Fibroblast of the aortic adventitia (primary cell): Measurements from ENCODE around the gene RILPL2. TPM values are rescaled to one million over a fixed set of nuclear protein-coding genes. Genes with fewer than 3 reads are reported as not detected.
"Not testable (repeated sequence)": the region's sequence is repeated elsewhere in the genome, so short reads cannot be mapped to it uniquely, and the experiment has no call there.

ENCODE experiments used
- DNase-seq: peaks from one replicate; pipeline ENCODE4 v3.0.0-alpha.2; 2010; ENCODE audit warnings: low read depth
- H3K4me3 ChIP-seq: 2 replicates; pipeline ENCODE4 v1.5.1; 2011; ENCODE audit warnings: low read depth, mild to moderate bottlenecking, control low read depth, low read length, moderate library complexity
- CTCF ChIP-seq: IDR thresholded peaks from 2 replicates; pipeline ENCODE4 v1.5.1; 2011; ENCODE audit warnings: mild to moderate bottlenecking, low read length, control low read depth, inconsistent platforms; ENCODE audit not compliant: insufficient read depth
- total RNA-seq: library from RNA; depleted of rRNA; stranded (reverse); fragments of >200 nt; gene quantifications from 2 replicates; pipeline ENCODE4 v1.2.3, GENCODE V29; 2012; ENCODE audit warnings: low replicate concordance

The RILPL2 gene
- total RNA-seq, 1 donor: 3.6 TPM

DNA sequence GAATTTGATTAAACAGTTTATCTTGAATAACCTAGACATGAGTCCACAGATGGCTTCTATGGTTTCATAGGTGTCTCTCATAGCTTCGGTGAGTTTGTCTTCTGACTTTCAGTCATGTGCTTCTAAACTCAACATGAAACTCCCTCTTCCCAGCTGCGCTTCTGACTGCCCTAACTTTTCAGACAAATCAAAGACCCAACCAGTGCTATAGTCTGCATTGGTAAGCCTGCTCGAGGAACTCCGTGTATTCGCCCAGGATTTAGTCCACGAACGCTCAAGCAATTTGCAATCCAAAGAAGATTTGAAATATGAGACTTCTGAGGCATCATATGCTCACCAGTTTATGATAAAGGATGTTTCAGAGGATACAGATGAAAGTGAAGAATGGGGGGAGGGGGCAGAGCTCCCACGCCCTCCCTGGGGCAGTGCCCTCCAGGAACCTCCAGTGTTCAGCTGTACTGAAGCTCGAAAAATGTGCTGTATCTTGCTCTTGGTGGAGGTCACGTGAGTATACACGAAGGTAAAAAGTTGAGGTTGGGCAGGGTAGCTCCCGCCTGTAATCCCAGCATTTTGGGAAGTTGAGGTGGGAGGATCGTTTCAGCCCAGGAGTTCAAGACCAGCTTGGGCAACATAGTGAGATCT lies 5.2 kb upstream of the RILPL2 start:
- no peak overlapping the region for H3K4me3 ChIP-seq
- no peak for DNase-seq
- no peak for TF ChIP-seq CTCF

DNA sequence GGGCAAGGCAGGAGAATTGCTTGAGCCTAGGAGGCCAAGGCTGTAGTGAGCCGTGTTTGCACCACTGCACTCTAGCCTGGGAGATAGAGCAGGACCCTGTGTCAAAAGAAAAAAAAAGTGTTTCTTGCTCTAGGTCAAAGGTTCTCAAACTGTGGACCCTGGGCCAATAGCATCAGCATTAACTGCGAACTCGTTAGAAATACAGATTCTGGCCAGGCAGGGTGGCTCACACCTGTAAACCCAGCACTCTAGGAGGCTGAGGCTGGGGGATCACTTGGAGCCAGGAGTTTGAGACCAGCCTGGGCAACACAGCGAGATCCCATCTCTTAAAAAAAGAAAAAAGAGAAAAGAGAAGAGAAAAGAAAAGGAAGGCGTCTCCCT lies 858 bp downstream of the RILPL2 start:
- peak overlapping the region; percentile 91 for H3K4me3 ChIP-seq
- TF ChIP-seq CTCF: no peak
- DNase-seq: no peak

DNA sequence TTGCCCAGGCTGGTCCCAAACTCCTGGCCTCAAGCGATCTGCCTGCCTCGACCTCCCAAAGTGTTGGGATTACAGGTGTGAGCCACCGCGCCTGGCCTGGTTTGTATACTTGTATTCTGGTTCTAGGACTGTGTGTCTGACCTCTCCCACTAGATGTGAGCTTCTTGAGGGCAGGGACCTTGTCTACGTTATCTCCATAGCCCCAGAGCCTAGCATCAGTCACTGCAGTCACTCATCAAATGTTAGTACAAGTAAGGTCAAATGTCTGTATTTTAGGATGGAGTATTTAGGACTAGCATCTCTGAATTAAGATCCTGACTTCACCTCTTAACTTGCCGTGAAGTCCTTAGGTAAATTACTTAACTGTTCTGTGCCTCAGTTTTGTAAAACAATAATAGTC lies 2.9 kb downstream of the RILPL2 start:
- no peak for DNase-seq
- no peak overlapping the region for H3K4me3 ChIP-seq
- TF ChIP-seq CTCF: no peak

DNA sequence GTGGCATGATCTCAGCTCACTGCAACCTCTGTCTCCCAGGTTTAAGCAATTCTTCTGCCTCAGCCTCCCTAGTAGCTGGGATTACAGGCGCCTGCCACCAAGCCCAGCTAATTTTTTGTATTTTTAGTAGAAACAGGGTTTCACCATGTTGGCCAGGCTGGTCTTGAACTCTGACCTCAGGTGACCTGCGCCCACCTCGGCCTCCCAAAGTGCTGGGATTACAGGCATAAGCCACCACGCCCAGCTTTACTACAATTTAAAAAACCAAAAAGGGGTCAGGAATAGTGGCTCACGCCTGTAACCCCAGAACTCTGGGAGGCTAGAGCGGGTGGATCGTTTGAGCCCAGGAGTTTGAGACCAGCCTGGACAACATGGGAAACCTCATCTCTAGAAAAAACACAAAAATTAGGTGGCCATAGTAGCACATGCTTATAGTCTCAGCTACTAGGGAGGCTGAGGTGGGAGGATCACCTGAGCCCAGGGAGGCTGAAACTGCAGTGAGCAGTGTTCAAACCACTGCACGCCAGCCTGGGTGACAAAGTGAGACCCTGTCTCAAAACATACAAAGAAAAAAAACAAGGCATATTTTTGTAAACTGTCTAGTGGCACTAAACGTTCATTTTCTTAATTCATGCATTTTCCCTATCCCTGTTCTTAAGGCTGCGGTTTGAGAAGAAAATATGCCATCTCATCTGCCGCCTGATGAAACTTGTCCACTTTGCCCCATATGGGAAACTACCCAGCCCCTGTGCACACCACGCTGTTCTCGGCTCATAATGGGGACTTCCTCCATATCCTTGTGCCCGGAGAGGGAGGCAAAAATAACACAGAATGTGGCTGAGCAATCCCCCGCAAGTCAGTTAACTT lies 4.3 kb downstream of the RILPL2 start:
- not testable (repeated sequence) for DNase-seq
- H3K4me3 ChIP-seq: peak overlapping the region; percentile 17

DNA sequence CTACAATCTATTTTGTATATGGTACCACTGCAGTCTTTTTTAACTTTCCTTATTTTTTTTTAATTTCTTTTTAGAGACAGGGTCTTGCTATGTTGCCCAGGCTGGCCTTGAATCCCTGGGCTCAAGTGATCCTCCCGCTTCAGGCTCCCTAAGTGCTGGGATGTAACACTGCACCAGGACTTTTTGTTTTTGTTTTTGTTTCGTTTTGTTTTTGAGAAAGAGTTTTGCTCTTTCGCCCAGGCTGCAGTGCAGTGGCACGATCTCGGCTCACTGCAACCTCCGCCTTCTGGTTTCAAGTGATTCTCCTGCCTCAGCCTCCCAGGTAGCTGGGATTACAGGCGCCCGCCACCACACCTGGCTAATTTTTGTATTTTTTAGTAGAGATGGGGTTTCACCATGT lies 7.4 kb downstream of the RILPL2 start:
- not testable (repeated sequence) for H3K4me3 ChIP-seq, DNase-seq

DNA sequence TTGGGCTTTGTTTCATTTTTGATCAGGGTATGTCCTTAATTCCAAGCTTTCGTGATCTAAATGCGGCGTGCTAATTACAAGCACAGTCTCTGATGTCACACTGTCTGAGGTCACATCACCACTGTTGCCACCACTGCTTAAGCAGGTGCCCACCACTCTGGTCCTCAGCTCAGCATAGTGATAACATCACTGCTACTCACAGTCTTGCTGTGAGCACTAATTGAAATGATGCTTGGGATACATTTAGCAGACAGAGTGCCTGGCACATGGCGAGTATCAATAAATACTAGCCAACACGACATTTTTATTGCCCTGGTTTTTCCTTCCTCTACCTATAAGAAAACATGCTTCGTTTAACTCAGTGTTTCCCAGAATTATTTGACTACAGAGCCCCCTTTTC lies 7.9 kb downstream of the RILPL2 start:
- no peak overlapping the region for H3K4me3 ChIP-seq
- TF ChIP-seq CTCF: no peak
- DNase-seq: no peak

GRCh38 chr12:123427036-123427769 lies 9.3 kb downstream of the RILPL2 start:
- DNase-seq: no peak
- H3K4me3 ChIP-seq: no peak overlapping the region
- no peak for TF ChIP-seq CTCF
